GM12878 (cell line): ENCODE measurements around the gene NRG2.

ENCODE experiments used
- BACH1 ChIP-seq: fragments of 450-650 bp; IDR thresholded peaks from 2 replicates; pipeline ENCODE4 v1.6.1; 2017; ENCODE audit warnings: mild to moderate bottlenecking, borderline replicate concordance
- CTCF ChIP-seq, 3 experiments: IDR thresholded peaks in 2 of 3; conservative IDR thresholded peaks in 1 of 3; 2 replicates each; pipeline ENCODE4 v1.5.1; 2011; ENCODE audit warnings: low read depth in 3 of 3, low read length in 3 of 3, mild to moderate bottlenecking in 3 of 3, control low read depth in 2 of 3, moderate library complexity in 2 of 3, inconsistent platforms in 1 of 3, mixed read lengths in 1 of 3; ENCODE audit not compliant: control insufficient read depth in 2 of 3, insufficient read depth in 1 of 3; ENCODE audit errors: extremely low read depth in 1 of 3
- E2F4 ChIP-seq: IDR thresholded peaks from 2 replicates; pipeline ENCODE4 v1.6.1; 2012; ENCODE audit warnings: low read depth, low read length, improper control_type of control experiment
- ELK1 ChIP-seq: IDR thresholded peaks from 2 replicates; pipeline ENCODE4 v1.6.1; 2012; ENCODE audit warnings: low read depth, low read length, improper control_type of control experiment
- IKZF1 ChIP-seq: fragments of 450-650 bp; conservative IDR thresholded peaks from 2 replicates; pipeline ENCODE4 v1.6.1; 2017; ENCODE audit warnings: antibody characterized with exemption, mild to moderate bottlenecking
- JUND ChIP-seq: IDR thresholded peaks from 2 replicates; pipeline ENCODE4 v1.6.1; 2012; ENCODE audit warnings: low read depth, mild to moderate bottlenecking, low read length, improper control_type of control experiment, moderate library complexity
- MEF2A ChIP-seq: IDR thresholded peaks from 2 replicates; pipeline ENCODE4 v1.6.1; 2011; ENCODE audit warnings: low read depth, mild to moderate bottlenecking, low read length, moderate library complexity; ENCODE audit not compliant: insufficient read depth
- MXI1 ChIP-seq: fragments of 150-350 bp; IDR thresholded peaks from 2 replicates; pipeline ENCODE4 v1.6.1; 2011; ENCODE audit warnings: low read depth, mild to moderate bottlenecking, inconsistent platforms, low read length, improper control_type of control experiment
- REST ChIP-seq: IDR thresholded peaks from 2 replicates; pipeline ENCODE4 v1.6.1; 2012; ENCODE audit warnings: mild to moderate bottlenecking, low read depth, low read length
- SP1 ChIP-seq: IDR thresholded peaks from one replicate; pipeline ENCODE4 v1.6.1; 2011; ENCODE audit warnings: low read depth, low read length
- TBL1XR1 ChIP-seq: IDR thresholded peaks from 2 replicates; pipeline ENCODE4 v1.6.1; 2012; ENCODE audit warnings: low read depth, low read length, improper control_type of control experiment
- YY1 ChIP-seq: IDR thresholded peaks from 2 replicates; pipeline ENCODE4 v1.6.1; 2011; ENCODE audit warnings: low read depth, mild to moderate bottlenecking, low read length

GRCh38 chr5:139942243-139942642 is 100.9 kb downstream of the NRG2 start:
- no peak for TF ChIP-seq ELK1
- TF ChIP-seq MXI1: no peak
- TF ChIP-seq IKZF1: no peak
- no peak for TF ChIP-seq TBL1XR1
- no peak for TF ChIP-seq CTCF (IDR thresholded peaks at IDR 0.05 in 2 of 3, conservative IDR thresholded peaks at IDR 0.05 in 1 of 3; ENCODE audit: control insufficient read depth in 2 of 3, extremely low read depth in 1 of 3, insufficient read depth in 1 of 3, low read depth in 3 of 3, low read length in 3 of 3)
- TF ChIP-seq BACH1: no peak
- no peak for TF ChIP-seq SP1
- TF ChIP-seq REST: no peak
- no peak for TF ChIP-seq YY1
- TF ChIP-seq E2F4: no peak
- no peak for TF ChIP-seq JUND
- no peak for TF ChIP-seq MEF2A
